HL-60 (cell line): ENCODE results near the gene ITPRIP.

Experiments used
- CTCF ChIP-seq: IDR thresholded peaks from one replicate; pipeline ENCODE4 v1.5.1; 2011; ENCODE audit warnings: low read length, control low read depth, inconsistent platforms; ENCODE audit not compliant: insufficient read depth
- POLR2AphosphoS5 ChIP-seq: IDR thresholded peaks from 2 replicates; pipeline ENCODE4 v1.6.1; 2012; ENCODE audit warnings: low read depth

DNA sequence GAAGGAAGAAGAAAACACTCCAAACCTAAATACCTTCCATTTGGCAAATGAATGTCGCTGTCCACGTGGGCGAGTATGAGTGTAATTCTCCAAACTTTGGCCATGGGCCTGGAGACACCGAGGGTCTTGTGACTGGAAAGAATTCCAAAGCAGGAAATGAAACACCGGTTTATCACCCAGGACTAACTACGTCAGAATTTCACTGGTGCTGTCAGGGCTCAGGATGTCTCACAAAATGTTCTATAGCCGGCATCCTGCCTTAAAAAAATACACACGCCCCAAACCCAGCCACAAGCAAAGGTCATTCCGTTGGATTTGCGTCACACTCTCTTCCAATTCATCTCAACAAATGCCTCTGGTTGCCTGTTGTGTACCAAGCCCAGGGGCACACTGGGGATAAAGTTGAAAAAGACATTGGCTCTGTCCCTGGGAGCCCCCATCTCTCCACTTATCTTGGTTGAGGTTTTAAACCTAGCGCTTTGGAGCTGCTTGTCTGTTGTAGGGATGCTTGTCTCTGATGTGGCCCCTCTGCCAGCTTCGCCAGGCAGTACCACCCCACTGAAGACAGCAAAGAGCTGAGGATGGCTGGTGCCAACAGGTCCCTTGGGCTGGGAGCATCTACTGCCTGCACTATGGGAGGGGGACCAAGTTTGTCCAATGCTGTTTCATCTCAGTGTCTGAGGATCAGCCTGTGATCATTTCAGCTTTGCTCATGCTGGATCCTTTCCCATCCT, 38.1 kb downstream of the ITPRIP start:
- TF ChIP-seq CTCF (no peak), POLR2AphosphoS5 (no peak)
